Neural progenitor cell (in vitro differentiated cells): ENCODE results near the gene ERICH6B. TPM values are rescaled to one million over a fixed set of nuclear protein-coding genes. Genes with fewer than 3 reads are reported as not detected.
A peak's percentile ranks its signal among the peaks of the same experiment; 100 is the strongest.

Experiments
- DNase-seq: peaks from one replicate; pipeline ENCODE4 v3.0.0-alpha.2; 2016; ENCODE audit warnings: low spot score
- H2AFZ ChIP-seq: fragments of 200-600 bp; sonication (generic); replicated peaks from 2 replicates; pipeline ENCODE4 v1.6.1; 2016; ENCODE audit warnings: antibody characterized with exemption
- H3F3A ChIP-seq: fragments of 200-600 bp; sonication (generic); 2 replicates; pipeline ENCODE4 v1.6.1; 2016; ENCODE audit warnings: antibody characterized with exemption, low read depth
- H3K27ac ChIP-seq: fragments of 200-600 bp; sonication (generic); 2 replicates; pipeline ENCODE4 v1.5.1; 2016; ENCODE audit warnings: mild to moderate bottlenecking
- H3K27me3 ChIP-seq: fragments of 200-600 bp; sonication (generic); 2 replicates; pipeline ENCODE4 v1.6.1; 2016; ENCODE audit warnings: mild to moderate bottlenecking, moderate library complexity
- H3K36me3 ChIP-seq: fragments of 200-600 bp; sonication (generic); 2 replicates; pipeline ENCODE4 v1.5.1; 2016
- H3K4me1 ChIP-seq: fragments of 200-600 bp; sonication (generic); 2 replicates; pipeline ENCODE4 v1.6.1; 2016; ENCODE audit warnings: mixed run types
- H3K4me2 ChIP-seq: fragments of 200-600 bp; sonication (generic); 2 replicates; pipeline ENCODE4 v1.6.1; 2016
- H3K4me3 ChIP-seq: fragments of 200-600 bp; sonication (generic); 2 replicates; pipeline ENCODE4 v1.5.1; 2016
- H3K79me2 ChIP-seq: fragments of 200-600 bp; sonication (generic); 2 replicates; pipeline ENCODE4 v1.6.1; 2016; ENCODE audit warnings: low read depth
- H3K9ac ChIP-seq: fragments of 200-600 bp; sonication (generic); 2 replicates; pipeline ENCODE4 v1.6.1; 2016
- H3K9me3 ChIP-seq: fragments of 200-600 bp; sonication (generic); 2 replicates; pipeline ENCODE4 v1.5.1; 2016; ENCODE audit warnings: low read depth
- H4K20me1 ChIP-seq: fragments of 200-600 bp; sonication (generic); 2 replicates; pipeline ENCODE4 v1.6.1; 2016; ENCODE audit warnings: low read depth
- H3K27ac Mint-ChIP-seq: 3 replicates; pipeline ENCODE4 v1.8.0; 2021; ENCODE audit warnings: mixed read lengths
- H3K27me3 Mint-ChIP-seq: 2 replicates; pipeline ENCODE4 v1.8.0; 2022; ENCODE audit warnings: low read depth, mild to moderate bottlenecking, inconsistent platforms, moderate library complexity, mixed read lengths; ENCODE audit not compliant: insufficient read depth
- H3K36me3 Mint-ChIP-seq: 3 replicates; pipeline ENCODE4 v1.8.0; 2021; ENCODE audit warnings: mixed read lengths
- H3K4me1 Mint-ChIP-seq: 3 replicates; pipeline ENCODE4 v1.8.0; 2021; ENCODE audit warnings: mixed read lengths
- H3K4me3 Mint-ChIP-seq: 3 replicates; pipeline ENCODE4 v1.8.0; 2021; ENCODE audit warnings: mild to moderate bottlenecking, moderate library complexity, mixed read lengths
- H3K9me3 Mint-ChIP-seq: 3 replicates; pipeline ENCODE4 v1.8.0; 2020; ENCODE audit warnings: mixed read lengths
- CTCF ChIP-seq: fragments of 200-600 bp; sonication (generic); IDR thresholded peaks from 2 replicates; pipeline ENCODE4 v1.5.1; 2017; ENCODE audit warnings: antibody characterized with exemption, mild to moderate bottlenecking
- EZH2 ChIP-seq: fragments of 200-600 bp; sonication (generic); IDR thresholded peaks from 2 replicates; pipeline ENCODE4 v1.6.1; 2017; ENCODE audit warnings: antibody characterized with exemption, mild to moderate bottlenecking, moderate library complexity
- EZH2phosphoT487 ChIP-seq: fragments of 200-600 bp; sonication (generic); IDR thresholded peaks from 2 replicates; pipeline ENCODE4 v1.6.1; 2017; ENCODE audit warnings: antibody characterized with exemption
- total RNA-seq: library from RNA; depleted of rRNA; stranded (reverse); fragments of >200 nt; gene quantifications from 2 replicates; pipeline ENCODE4 v1.2.3, GENCODE V29; 2015; ENCODE audit warnings: low replicate concordance

ERICH6B gene
- total RNA-seq, 1 donor from 2014 or later = not detected

- no peaks in the 10 kb centered on the region for H3K4me1 Mint-ChIP-seq
- H3K4me1 ChIP-seq = peaks cover 5% of the 10 kb centered on the region
- H3K27me3 Mint-ChIP-seq = peaks cover 5% of the 10 kb centered on the region
- TF ChIP-seq EZH2phosphoT487 = no peak
- no peak for TF ChIP-seq CTCF
- no peak for TF ChIP-seq EZH2
- no peak overlapping the region for H3K4me2 ChIP-seq
- no peak overlapping the region for H3K4me3 Mint-ChIP-seq
- no peak overlapping the region for H2AFZ ChIP-seq
- H3K36me3 ChIP-seq = no peaks in the 10 kb centered on the region
- no peak for DNase-seq
- H3K27me3 ChIP-seq = no peaks in the 10 kb centered on the region
- no peak overlapping the region for H3K27ac ChIP-seq
- no peaks in the 10 kb centered on the region for H3K36me3 Mint-ChIP-seq
- H3K9me3 ChIP-seq = no peaks in the 10 kb centered on the region
- H3K4me3 ChIP-seq = no peak overlapping the region
- H3K9me3 Mint-ChIP-seq = no peaks in the 10 kb centered on the region
- peaks cover 4% of the 10 kb centered on the region for H3F3A ChIP-seq
- peak overlapping the region; percentile 33 for H3K27ac Mint-ChIP-seq
- H3K9ac ChIP-seq = no peak overlapping the region
- H3K79me2 ChIP-seq = no peaks in the 10 kb centered on the region
- H4K20me1 ChIP-seq = no peaks in the 10 kb centered on the region
These were observed 74.7 kb downstream of the ERICH6B start for GRCh38 chr13:45540864-45541263.

GRCh38 chr13:45540195-45540594 is 75.3 kb downstream of the ERICH6B start:
- H3K27me3 ChIP-seq = no peaks in the 10 kb centered on the region
- no peaks in the 10 kb centered on the region for H4K20me1 ChIP-seq
- Mint-ChIP-seq H3K9me3 (no peaks in the 10 kb centered on the region), H3K4me3 (no peak overlapping the region), H3K4me1 (no peaks in the 10 kb centered on the region), H3K27me3 (peaks cover 5% of the 10 kb centered on the region), H3K27ac (peak overlapping the region; percentile 65), H3K36me3 (peaks cover 1% of the 10 kb centered on the region)
- no peak overlapping the region for H3K27ac ChIP-seq
- no peaks in the 10 kb centered on the region for H3K36me3 ChIP-seq
- no peak overlapping the region for H3K9ac ChIP-seq
- TF ChIP-seq EZH2 = no peak
- H3F3A ChIP-seq = peaks cover 4% of the 10 kb centered on the region
- no peaks in the 10 kb centered on the region for H3K9me3 ChIP-seq
- no peaks in the 10 kb centered on the region for H3K79me2 ChIP-seq
- peaks cover 5% of the 10 kb centered on the region for H3K4me1 ChIP-seq
- no peak overlapping the region for H3K4me3 ChIP-seq
- DNase-seq = no peak
- H2AFZ ChIP-seq = no peak overlapping the region
- no peak overlapping the region for H3K4me2 ChIP-seq

- Mint-ChIP-seq H3K4me1 (no peaks in the 10 kb centered on the region), H3K4me3 (no peak overlapping the region), H3K36me3 (peaks cover 11% of the 10 kb centered on the region), H3K27me3 (peaks cover 2% of the 10 kb centered on the region), H3K27ac (no peak overlapping the region), H3K9me3 (no peaks in the 10 kb centered on the region)
- Histone ChIP-seq H3K27ac (no peak overlapping the region), H3K4me3 (no peak overlapping the region), H3K4me1 (peaks cover 5% of the 10 kb centered on the region), H3F3A (peaks cover 4% of the 10 kb centered on the region), H3K9me3 (no peaks in the 10 kb centered on the region), H3K9ac (no peak overlapping the region), H4K20me1 (no peaks in the 10 kb centered on the region), H2AFZ (no peak overlapping the region), H3K79me2 (no peaks in the 10 kb centered on the region), H3K4me2 (no peak overlapping the region), H3K36me3 (no peaks in the 10 kb centered on the region), H3K27me3 (no peaks in the 10 kb centered on the region)
- TF ChIP-seq EZH2phosphoT487 = no peak
- no peak for TF ChIP-seq CTCF
- no peak for TF ChIP-seq EZH2
- DNase-seq = peak; percentile 62
These were observed 77.2 kb downstream of the ERICH6B start for GRCh38 chr13:45538382-45538781.

- H2AFZ ChIP-seq = no peak overlapping the region
- no peak overlapping the region for H3K4me3 ChIP-seq
- H3K4me2 ChIP-seq = no peak overlapping the region
- no peaks in the 10 kb centered on the region for H4K20me1 ChIP-seq
- no peak for TF ChIP-seq EZH2phosphoT487
- TF ChIP-seq CTCF = no peak
- no peak for TF ChIP-seq EZH2
- H3F3A ChIP-seq = peaks cover 4% of the 10 kb centered on the region
- H3K4me1 Mint-ChIP-seq = no peaks in the 10 kb centered on the region
- no peak overlapping the region for H3K9ac ChIP-seq
- H3K4me3 Mint-ChIP-seq = no peak overlapping the region
- no peaks in the 10 kb centered on the region for H3K79me2 ChIP-seq
- no peak overlapping the region for H3K27ac Mint-ChIP-seq
- no peaks in the 10 kb centered on the region for H3K27me3 ChIP-seq
- no peak for DNase-seq
- H3K27ac ChIP-seq = no peak overlapping the region
- H3K36me3 ChIP-seq = no peaks in the 10 kb centered on the region
- no peaks in the 10 kb centered on the region for H3K9me3 Mint-ChIP-seq
- H3K4me1 ChIP-seq = peaks cover 5% of the 10 kb centered on the region
- no peaks in the 10 kb centered on the region for H3K9me3 ChIP-seq
- H3K36me3 Mint-ChIP-seq = peaks cover 18% of the 10 kb centered on the region
- peaks cover 2% of the 10 kb centered on the region for H3K27me3 Mint-ChIP-seq
These were observed 78.0 kb downstream of the ERICH6B start for GRCh38 chr13:45537516-45537915.
